Epithelial cell of proximal tubule (primary cell): ENCODE measurements around the gene TGFBR3. TPM values are rescaled to one million over a fixed set of nuclear protein-coding genes. Genes with fewer than 3 reads are reported as not detected.

Experiments
- DNase-seq: peaks from one replicate; pipeline ENCODE4 v3.0.0-alpha.2; 2011; ENCODE audit warnings: low read depth
- H3K4me3 ChIP-seq: 2 replicates; pipeline ENCODE4 v1.5.1; 2011; ENCODE audit warnings: low read depth, mild to moderate bottlenecking, low read length
- CTCF ChIP-seq: conservative IDR thresholded peaks from 2 replicates; pipeline ENCODE4 v1.5.1; 2012; ENCODE audit warnings: low read depth, mild to moderate bottlenecking, low read length
- total RNA-seq: library from RNA; depleted of rRNA; stranded (reverse); fragments of >200 nt; gene quantifications from 2 replicates; pipeline ENCODE4 v1.2.3, GENCODE V29; 2015

Gene TGFBR3
- total RNA-seq, 1 donor from 2014 or later, result 6.9 TPM

- no peak overlapping the region for H3K4me3 ChIP-seq
- DNase-seq, result no peak
- TF ChIP-seq CTCF, result no peak
Observed at GRCh38 chr1:91750398-91750996, 135.5 kb downstream of the TGFBR3 start.

GRCh38 chr1:91749788-91750231, 136.1 kb downstream of the TGFBR3 start:
- no peak overlapping the region for H3K4me3 ChIP-seq
- no peak for TF ChIP-seq CTCF
- no peak for DNase-seq

- TF ChIP-seq CTCF, result no peak
Observed at GRCh38 chr1:91747666-91748065, 138.3 kb downstream of the TGFBR3 start.

GRCh38 chr1:91746728-91747338, 139.1 kb downstream of the TGFBR3 start:
- no peak for TF ChIP-seq CTCF
- H3K4me3 ChIP-seq, result no peak overlapping the region
- DNase-seq, result no peak

More at GRCh38 chr1:91747666-91748065, 138.3 kb downstream of the TGFBR3 start:
- H3K4me3 ChIP-seq, result no peak overlapping the region
- DNase-seq, result no peak

GRCh38 chr1:91745640-91746373, 140.1 kb downstream of the TGFBR3 start:
- TF ChIP-seq CTCF, result no peak
- no peak overlapping the region for H3K4me3 ChIP-seq
- DNase-seq, result no peak

- H3K4me3 ChIP-seq, result no peak overlapping the region
- no peak for DNase-seq
- peak; percentile 10 for TF ChIP-seq CTCF
Observed at GRCh38 chr1:91744953-91745639, 140.9 kb downstream of the TGFBR3 start.
